Gastrocnemius medialis (tissue), 4 donors: ENCODE results near the gene PRKN. TPM values are rescaled to one million over a fixed set of nuclear protein-coding genes. Genes with fewer than 3 reads are reported as not detected.

ENCODE experiments used
- ATAC-seq, 2 donors: fragments of 150-250 bp; one replicate each; pipeline ENCODE4 v1.9.1; 2016
- DNase-seq, 2 donors: peaks; one replicate each; pipeline ENCODE4 v3.0.0-alpha.2; 2019
- H3K27ac ChIP-seq, 4 donors: fragments of 200-600 bp; sonication (generic); 1 replicate in 1 of 4; 2 replicates in 3 of 4; pipeline ENCODE4 v1.5.1; 2016 to 2018; ENCODE audit warnings: mild to moderate bottlenecking in 2 of 4, moderate library complexity in 1 of 4
- H3K27me3 ChIP-seq, 3 donors: fragments of 200-600 bp; sonication (generic) in 2 of 3; 1 replicate in 1 of 3; 2 replicates in 2 of 3; pipeline versions ENCODE4 v1.5.1 to v1.6.0; 2016 to 2019; ENCODE audit warnings: mild to moderate bottlenecking in 1 of 3, moderate library complexity in 1 of 3
- H3K36me3 ChIP-seq, 2 donors: fragments of 200-600 bp; sonication (generic) in 1 of 2; one replicate each; pipeline ENCODE4 v1.5.1; 2017 to 2018
- H3K4me1 ChIP-seq, 2 donors: fragments of 200-600 bp; sonication (generic) in 1 of 2; one replicate each; pipeline ENCODE4 v1.5.1; 2016 to 2017; ENCODE audit warnings: mild to moderate bottlenecking in 2 of 2
- H3K4me3 ChIP-seq, 4 donors: fragments of 200-600 bp; sonication (generic) in 3 of 4; 1 replicate in 1 of 4; 2 replicates in 3 of 4; pipeline ENCODE4 v1.5.1; 2016 to 2019; ENCODE audit warnings: mild to moderate bottlenecking in 2 of 4
- H3K9me3 ChIP-seq, 3 donors: fragments of 200-600 bp; sonication (generic) in 2 of 3; 1 replicate in 1 of 3; 2 replicates in 2 of 3; pipeline ENCODE4 v1.5.1; 2016 to 2019
- POLR2A ChIP-seq, 2 donors: fragments of 450-650 bp; IDR thresholded peaks; one replicate each; pipeline ENCODE4 v1.6.1; 2017; ENCODE audit warnings: antibody characterized with exemption in 2 of 2, mild to moderate bottlenecking in 2 of 2, moderate library complexity in 2 of 2
- in situ Hi-C, 4 donors: fragments of 200-750 bp; cut with MboI; loops; one replicate each; pipeline versions ENCODE4 v1.15.0 to v1.8.0; 2017; ENCODE audit warnings: low sequenced_read_pairs in 4 of 4
- intact Hi-C: fragments of 100-400 bp; cut with DNase I; formaldehyde crosslinking; loops from one replicate; pipeline ENCODE4 v1.15.1; 2023; ENCODE audit warnings: low total_unique reads
- total RNA-seq, 4 donors: library from RNA; depleted of rRNA; stranded (reverse); fragments of >200 nt; gene quantifications; one replicate each; pipeline versions ENCODE4 v1.1.0 to v1.2.3, GENCODE V29; 2016
- TF ChIP-seq, protein P1 (sequence below), 5 experiments: fragments of 450-650 bp in 3 of 5; fragments of 200-600 bp in 2 of 5; sonication (generic) in 2 of 5; IDR thresholded peaks in 4 of 5; conservative IDR thresholded peaks in 1 of 5; 1 replicate in 4 of 5; 2 replicates in 1 of 5; pipeline ENCODE4 v1.5.1; 2016 to 2019; ENCODE audit warnings: antibody characterized with exemption in 5 of 5, mild to moderate bottlenecking in 3 of 5, moderate library complexity in 3 of 5

Gene PRKN
- 10 to 100 TPM in 3 of 4 donors, 1 to 10 TPM in 1; 8.4 to 21.6 (median 13.7) TPM for total RNA-seq

DNA sequence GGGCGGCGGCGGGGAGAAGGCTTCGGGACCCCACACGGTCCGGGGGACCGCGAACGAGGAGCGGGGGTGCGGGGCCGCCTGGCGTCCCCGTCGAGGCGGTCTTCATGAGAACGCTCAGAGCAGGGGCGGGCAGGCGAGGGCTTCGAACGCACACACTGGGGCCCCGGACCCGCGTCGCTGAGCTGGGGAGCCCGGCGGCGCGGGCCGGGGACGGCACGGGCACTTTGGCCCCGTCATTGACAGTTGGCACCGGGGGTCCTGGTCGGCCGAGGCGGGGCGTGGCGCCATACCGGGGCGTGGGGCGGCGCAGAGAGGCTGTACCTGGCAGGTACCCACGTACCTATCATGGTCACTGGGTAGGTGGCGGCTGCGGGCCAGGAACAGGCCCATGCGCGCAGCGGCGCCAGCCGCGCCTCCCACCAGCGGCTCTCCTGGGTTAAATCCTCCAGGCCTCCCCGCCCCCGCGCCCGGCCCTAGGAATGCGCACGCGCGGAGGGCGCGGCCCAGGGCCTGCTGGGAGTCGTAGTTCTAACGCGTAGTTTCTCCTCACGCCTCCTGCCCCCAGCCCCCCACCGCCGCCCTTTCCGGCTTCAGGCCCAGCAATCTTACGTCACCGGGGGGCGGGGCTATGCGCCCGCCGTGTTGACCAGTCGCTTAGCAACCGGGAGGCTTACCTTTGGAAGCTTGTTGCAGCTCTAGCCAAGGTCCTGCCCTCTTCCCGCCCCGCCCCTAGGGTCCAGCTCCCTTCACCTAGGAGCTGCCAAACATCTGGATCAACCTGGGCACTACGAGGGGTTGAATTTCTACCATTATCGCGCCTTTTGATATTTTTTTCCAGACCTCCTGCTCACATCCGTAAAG lies at the start of gene PRKN, which contains the start of gene PACRG:
TSS of gene PRKN (minus strand) at position 445 of the 861 bp plus-strand sequence.
TSS of gene PACRG (plus strand) at position 653 of the 861 bp plus-strand sequence.
- in situ Hi-C loops (loop anchor here in 2 of 4 donors (25.0 kb wide), 1 partner anchor 1315 kb away; no protein-coding TSS in a partner anchor), intact Hi-C loops (loop anchor here (5.0 to 10.0 kb wide), 5 partner anchors 263 to 1085 kb away; partner anchors contain the start of gene QKI)
- peak within 1 kb of the TSS; percentile 74 to 98 (median 82) for H3K4me3 ChIP-seq
- H3K27ac ChIP-seq: peak within 1 kb of the TSS; percentile 92 to 97 (median 94)
- peaks cover 14% of the 10 kb centered on the region in 2 donors for H3K4me1 ChIP-seq
- H3K27me3 ChIP-seq: no peaks in the 10 kb centered on the region
- DNase-seq (peak; percentile 95 to 99), ATAC-seq (peak; percentile 95 to 96)
- TF ChIP-seq, protein P1, sequence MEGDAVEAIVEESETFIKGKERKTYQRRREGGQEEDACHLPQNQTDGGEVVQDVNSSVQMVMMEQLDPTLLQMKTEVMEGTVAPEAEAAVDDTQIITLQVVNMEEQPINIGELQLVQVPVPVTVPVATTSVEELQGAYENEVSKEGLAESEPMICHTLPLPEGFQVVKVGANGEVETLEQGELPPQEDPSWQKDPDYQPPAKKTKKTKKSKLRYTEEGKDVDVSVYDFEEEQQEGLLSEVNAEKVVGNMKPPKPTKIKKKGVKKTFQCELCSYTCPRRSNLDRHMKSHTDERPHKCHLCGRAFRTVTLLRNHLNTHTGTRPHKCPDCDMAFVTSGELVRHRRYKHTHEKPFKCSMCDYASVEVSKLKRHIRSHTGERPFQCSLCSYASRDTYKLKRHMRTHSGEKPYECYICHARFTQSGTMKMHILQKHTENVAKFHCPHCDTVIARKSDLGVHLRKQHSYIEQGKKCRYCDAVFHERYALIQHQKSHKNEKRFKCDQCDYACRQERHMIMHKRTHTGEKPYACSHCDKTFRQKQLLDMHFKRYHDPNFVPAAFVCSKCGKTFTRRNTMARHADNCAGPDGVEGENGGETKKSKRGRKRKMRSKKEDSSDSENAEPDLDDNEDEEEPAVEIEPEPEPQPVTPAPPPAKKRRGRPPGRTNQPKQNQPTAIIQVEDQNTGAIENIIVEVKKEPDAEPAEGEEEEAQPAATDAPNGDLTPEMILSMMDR (IDR thresholded peaks at IDR 0.05 in 4 of 5, conservative IDR thresholded peaks at IDR 0.05 in 1 of 5): no peak
- peak; percentile 92 to 96 for TF ChIP-seq POLR2A (IDR thresholded peaks at IDR 0.05)
- no peaks in the 10 kb centered on the region for H3K36me3 ChIP-seq
- H3K9me3 ChIP-seq: no peaks in the 10 kb centered on the region

DNA sequence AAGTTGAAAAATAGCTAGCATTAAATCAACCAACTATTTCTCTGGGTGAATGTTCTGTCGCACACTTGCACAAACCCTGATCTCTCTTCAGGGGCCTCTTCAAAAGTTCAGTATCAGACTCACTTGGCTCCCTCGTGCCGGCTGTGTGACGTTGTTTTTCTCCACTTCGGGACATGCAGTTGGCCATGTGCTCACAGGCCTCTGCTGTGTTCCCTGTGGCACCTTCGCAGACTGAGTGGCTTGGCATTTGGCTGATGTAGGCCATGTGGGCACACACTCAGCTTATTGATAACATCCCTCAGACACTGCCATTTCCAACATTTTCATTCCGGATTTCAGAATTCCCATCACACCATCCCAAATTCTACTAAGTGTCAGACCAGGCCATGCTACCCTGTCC lies 49.5 kb upstream of the PRKN start:
- DNase-seq (no peak), ATAC-seq (no peak)
- intact Hi-C loops: no loop called here
- H3K27me3 ChIP-seq: no peaks in the 10 kb centered on the region
- H3K4me3 ChIP-seq: no peak overlapping the region
- no peaks in the 10 kb centered on the region for H3K4me1 ChIP-seq
- no peak overlapping the region for H3K27ac ChIP-seq
- H3K36me3 ChIP-seq: no peaks in the 10 kb centered on the region
- peaks cover 0 to 6% (median 0%) of the 10 kb centered on the region in 3 donors for H3K9me3 ChIP-seq
- in situ Hi-C loops: no loop called here
- TF ChIP-seq, protein P1 (IDR thresholded peaks at IDR 0.05 in 4 of 5, conservative IDR thresholded peaks at IDR 0.05 in 1 of 5): no peak
- TF ChIP-seq POLR2A (IDR thresholded peaks at IDR 0.05): no peak

DNA sequence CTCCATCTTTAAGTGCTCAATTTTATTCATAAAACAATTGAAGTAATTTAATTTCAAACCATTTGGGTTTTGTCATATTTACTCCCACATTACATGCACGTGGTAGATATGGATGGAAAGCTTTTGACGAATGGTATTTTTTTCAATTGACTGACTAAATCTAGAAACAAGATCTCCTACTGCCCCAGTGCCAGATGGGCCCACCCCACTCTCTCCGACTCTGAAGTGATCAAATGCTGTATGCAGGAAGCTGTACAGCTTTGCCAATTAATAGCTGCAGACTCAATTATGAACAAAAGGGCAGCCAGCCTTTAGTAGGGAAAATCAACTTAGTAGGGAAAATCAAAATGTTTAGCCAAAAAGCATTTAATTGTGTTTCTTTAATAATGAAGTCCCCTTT lies 46.4 kb upstream of the PRKN start:
- H3K4me1 ChIP-seq: no peaks in the 10 kb centered on the region
- H3K4me3 ChIP-seq: no peak overlapping the region
- ATAC-seq: no peak

DNA sequence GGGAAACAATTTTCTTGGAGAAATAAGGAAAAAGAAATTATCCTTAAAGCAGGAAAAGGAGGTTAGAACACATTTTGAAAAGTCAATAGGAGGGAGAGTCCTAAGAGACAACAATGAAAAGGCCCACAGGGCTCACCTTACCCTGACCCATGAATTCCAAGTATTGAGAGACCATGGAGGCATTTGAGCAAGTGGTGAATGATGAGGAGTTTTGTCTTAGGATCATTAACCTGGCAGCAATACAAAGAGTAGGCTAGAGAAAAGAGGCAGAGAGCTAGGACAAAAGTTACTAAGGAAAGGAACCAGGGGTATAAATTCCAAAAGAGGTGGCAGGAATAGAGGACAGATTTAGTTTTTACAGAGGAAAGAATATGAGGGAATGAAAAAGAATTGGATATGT lies 44.9 kb upstream of the PRKN start:
- Histone ChIP-seq H3K4me3 (no peak overlapping the region), H3K27me3 (no peaks in the 10 kb centered on the region), H3K9me3 (no peaks in the 10 kb centered on the region), H3K27ac (no peak overlapping the region), H3K4me1 (no peaks in the 10 kb centered on the region), H3K36me3 (no peaks in the 10 kb centered on the region)
- DNase-seq: no peak
- TF ChIP-seq POLR2A (IDR thresholded peaks at IDR 0.05): no peak
- TF ChIP-seq, protein P1 (IDR thresholded peaks at IDR 0.05 in 4 of 5, conservative IDR thresholded peaks at IDR 0.05 in 1 of 5): no peak
- in situ Hi-C loops (no loop called here), intact Hi-C loops (no loop called here)
- ATAC-seq: no peak

More for the DNA sequence above, 46.4 kb upstream of the PRKN start:
- intact Hi-C loops (no loop called here), in situ Hi-C loops (no loop called here)
- TF ChIP-seq POLR2A (IDR thresholded peaks at IDR 0.05): no peak
- TF ChIP-seq, protein P1 (IDR thresholded peaks at IDR 0.05 in 4 of 5, conservative IDR thresholded peaks at IDR 0.05 in 1 of 5): no peak
- H3K9me3 ChIP-seq: no peaks in the 10 kb centered on the region
- H3K36me3 ChIP-seq: no peaks in the 10 kb centered on the region
- H3K27me3 ChIP-seq: no peaks in the 10 kb centered on the region
- no peak overlapping the region for H3K27ac ChIP-seq
- no peak for DNase-seq
